ENCODE data around the gene PILRA.

The PILRA gene

DNA sequence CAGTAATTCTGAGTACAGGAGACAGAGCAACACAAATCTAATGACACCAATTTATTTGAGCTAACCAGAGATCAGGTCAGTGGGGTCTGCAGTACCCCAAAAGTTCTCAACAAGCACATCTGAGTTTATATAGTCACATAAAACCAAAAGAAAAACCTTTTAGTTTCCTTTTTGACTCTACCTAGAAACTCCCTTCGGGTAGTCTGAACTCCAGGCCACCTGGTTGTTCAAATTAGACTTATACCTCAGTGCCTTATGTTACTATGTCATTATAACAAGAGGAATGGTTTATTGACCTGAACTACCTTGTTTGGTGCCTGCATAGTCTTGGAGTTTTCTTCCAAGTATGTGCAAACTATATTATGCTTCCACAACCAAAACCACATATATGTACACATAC lies 40.6 kb downstream of the PILRA start:
- no peak for FAIRE-seq

DNA sequence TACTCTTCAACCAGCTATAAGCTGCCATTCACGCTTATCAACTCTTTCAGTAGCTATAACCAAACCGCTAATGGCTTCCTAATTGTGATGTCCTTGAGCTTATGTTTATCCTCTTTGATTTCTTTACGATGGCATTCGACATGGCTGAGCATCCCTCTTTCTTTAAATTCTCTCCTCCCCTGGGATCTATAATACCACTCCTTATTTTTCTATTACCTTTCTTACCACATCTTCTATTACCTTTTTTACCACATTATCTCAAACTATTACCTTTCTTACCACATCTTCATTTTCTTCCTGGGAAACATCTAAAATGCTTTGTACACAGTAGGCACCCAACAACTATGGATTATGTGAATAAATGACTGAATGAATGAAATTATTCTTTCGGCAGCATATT lies 42.2 kb downstream of the PILRA start:
- no peak for FAIRE-seq

DNA sequence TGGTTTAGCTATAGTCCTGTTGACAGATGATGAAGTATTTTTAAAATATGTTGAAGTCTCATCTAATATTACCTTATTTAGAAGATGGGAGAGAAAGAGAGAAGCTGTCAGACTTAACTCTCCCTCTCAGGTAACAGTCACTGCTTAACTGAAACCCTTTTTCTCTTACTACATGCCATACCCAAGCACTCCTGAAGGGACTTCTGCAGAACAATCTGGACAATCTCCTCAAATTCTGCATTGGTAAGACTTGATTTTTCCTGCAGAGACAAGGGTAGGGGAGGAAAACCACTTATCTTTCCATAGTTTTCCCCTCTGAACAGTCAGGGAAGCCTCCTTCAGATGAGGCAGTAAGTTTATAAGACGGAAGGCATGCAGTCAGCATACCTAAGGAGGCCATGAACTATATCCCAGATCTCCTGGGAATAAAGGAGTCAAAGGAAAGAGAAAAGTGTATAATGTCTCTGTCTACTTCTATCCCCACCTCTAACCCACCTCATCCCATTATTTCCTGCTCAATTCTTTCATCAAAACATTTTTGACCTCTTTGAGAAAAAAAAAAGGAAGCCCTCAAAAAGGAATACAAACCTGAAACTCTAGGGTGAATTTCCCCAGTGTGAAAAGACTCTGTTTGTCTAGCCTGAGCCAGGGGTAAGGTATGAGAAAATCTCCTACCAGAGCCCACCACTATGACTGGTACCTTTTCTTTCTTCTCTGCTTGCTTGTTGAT lies 45.8 kb downstream of the PILRA start:
- no peak for FAIRE-seq

DNA sequence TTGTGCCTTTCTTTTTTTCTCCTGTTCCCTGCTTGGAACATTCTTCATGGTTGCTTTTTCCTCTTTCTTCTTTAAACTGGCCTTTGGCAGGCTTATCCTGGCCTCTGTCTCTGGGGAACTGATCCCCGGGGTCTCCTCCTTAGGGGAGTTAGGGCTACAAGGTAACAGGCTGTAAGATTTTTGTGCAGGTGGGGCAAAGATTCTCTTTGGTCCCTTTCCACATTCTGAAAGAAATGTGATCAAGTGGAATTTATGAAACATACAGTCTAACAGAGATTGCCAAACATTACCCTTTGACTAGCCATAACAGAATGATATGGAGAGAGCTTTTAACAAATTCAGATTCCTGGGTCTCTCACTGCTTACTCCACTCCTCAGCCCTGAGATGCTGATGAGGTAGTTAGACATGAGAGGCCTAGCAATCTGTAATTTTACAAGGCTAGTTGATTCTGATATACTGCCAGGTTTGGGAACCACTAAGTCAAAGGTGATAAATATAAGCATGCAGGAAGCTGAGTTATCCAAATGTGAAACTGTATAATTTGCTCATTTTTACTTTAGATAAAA lies 46.5 kb downstream of the PILRA start:
- FAIRE-seq = no peak

GRCh38 chr7:100423315-100423714 lies 50.0 kb downstream of the PILRA start:
- FAIRE-seq = no peak

- FAIRE-seq = no peak
These were observed 52.1 kb downstream of the PILRA start for GRCh38 chr7:100425347-100425746.

- FAIRE-seq = no peak
These were observed 53.2 kb downstream of the PILRA start for GRCh38 chr7:100426516-100426915.

- no peak for FAIRE-seq
These were observed 54.5 kb downstream of the PILRA start for GRCh38 chr7:100427762-100428198.

DNA sequence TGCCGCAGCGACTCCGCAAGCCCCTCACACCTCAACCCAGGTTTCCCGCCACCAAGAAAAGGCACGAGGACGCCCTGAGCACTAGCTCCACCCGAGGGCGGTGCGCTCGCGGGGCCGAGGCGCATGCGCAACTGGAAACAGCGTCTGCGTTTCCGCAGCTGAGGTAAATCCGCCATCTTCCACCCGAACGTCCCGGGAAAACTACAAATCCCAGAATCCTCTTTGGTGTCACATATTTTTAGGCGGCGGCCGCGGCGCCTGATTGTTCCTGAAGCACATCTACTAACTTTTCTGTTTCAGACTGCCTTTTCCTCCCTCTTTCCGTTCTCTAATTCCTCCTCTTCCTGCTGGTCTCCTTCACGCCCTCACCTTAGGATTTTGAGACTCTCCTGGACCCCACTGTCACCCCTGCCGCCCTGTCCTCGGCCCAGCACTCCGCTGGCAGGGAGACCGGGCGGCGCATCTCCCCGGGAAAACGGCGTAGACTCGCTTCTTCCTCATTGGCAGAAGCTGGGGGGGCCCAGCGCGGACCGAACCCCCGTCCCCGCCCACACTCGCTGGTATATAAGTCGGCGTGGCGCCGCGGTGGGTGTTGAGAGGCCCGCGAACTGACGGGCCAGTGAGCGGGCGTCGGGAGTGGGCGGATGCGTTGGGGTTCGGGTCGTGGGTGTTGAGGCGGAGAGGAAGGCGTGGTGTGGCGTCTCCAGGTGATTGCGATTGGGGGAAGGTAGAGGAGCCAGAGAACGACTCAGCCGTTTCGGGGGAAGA lies 55.1 kb downstream of the PILRA start, which contains the start of gene ZCWPW1:
ZCWPW1 (minus strand) TSS at position 505 of the 768 bp plus-strand sequence. CDS start 8,054 bp downstream, outside the sequence.
- peak; percentile 70 for FAIRE-seq

DNA sequence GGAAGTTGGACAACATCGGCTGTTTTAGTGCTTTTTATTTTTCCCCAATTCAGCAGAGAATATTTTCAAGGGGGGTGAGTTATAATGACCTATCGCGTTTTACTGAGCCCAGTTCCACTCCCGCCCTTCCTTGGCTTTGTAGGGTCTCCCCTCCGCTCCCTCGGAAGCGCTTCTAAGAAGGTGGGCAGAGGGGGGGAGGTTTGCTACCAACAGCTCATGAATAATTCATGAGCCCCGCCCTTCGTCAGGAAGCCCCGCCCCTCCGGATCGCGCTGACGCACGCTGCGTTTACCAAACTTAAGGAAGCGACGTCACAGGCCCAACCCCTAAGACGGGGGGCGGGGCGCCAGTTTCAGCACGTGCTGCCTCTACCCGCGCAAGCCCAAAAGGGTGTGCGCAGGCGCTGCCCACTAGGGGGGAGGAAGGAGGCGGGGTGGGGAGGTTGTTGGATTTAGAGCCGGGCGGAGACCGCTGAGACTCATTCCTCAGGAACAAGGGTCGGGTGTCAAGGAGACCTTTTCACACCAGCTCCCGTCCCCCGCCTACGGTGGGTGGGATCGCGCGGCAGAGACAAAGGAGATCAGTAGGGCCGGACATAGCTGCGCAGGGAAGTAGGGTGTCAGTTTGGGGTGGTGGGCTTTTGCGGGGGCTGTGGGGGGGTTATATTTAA lies 55.8 kb downstream of the PILRA start:
- FAIRE-seq = peak; percentile 93

- FAIRE-seq = peak; percentile 58
These were observed 56.6 kb downstream of the PILRA start, which contains the start of gene MEPCE for GRCh38 chr7:100429637-100430492. TSS of gene MEPCE (plus strand) at chr7:100429831. CDS start at chr7:100430019, 188 bp downstream.

DNA sequence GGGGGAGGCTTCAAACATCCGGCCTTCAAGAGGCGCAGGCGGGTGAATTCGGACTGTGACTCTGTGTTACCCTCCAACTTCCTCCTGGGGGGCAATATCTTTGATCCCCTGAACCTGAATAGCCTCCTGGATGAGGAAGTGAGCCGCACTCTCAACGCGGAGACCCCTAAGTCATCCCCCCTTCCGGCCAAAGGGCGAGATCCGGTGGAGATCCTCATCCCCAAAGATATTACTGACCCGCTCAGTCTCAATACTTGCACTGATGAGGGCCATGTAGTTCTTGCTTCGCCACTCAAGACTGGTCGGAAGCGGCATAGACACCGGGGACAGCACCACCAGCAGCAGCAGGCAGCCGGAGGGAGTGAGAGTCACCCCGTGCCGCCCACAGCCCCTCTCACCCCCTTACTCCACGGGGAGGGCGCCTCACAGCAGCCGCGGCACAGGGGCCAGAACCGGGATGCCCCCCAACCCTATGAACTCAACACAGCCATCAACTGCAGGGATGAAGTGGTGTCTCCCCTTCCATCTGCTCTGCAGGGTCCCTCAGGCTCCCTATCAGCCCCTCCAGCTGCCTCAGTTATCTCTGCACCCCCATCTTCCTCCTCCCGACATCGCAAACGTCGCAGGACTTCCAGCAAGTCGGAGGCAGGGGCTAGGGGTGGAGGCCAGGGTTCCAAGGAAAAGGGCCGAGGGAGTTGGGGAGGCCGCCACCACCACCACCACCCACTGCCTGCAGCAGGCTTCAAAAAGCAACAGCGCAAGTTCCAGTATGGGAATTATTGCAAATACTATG lies 57.4 kb downstream of the PILRA start:
- FAIRE-seq = no peak

GRCh38 chr7:100431286-100431735 lies 58.0 kb downstream of the PILRA start:
- FAIRE-seq = no peak

- no peak for FAIRE-seq
These were observed 58.8 kb downstream of the PILRA start for GRCh38 chr7:100432053-100432452.

DNA sequence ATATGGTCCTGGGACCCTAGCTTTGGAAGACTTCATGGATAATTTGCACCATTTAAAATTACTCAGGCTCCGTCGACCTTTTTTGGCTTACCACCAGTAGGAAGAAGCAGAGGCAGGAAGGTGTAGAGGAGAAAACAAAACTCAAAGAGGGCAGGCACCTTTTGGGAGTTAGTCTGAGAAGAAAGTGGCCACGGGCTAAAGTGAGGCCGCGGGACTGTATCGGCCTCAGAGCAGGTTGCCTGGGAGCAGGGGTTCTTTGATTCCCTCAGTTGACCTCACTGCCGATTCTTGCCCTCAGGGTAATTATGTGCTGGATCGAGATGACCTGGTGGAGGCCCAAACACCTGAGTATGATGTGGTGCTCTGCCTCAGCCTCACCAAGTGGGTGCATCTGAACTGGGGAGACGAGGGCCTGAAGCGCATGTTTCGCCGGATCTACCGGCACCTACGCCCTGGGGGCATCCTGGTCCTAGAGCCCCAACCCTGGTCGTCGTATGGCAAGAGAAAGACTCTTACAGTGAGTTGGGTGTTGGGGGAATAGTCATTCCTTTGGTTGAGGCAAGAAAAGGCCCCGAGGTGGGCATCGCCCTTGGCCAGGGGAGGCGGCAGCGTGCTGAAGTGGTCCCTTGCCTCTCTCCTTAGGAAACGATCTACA lies 59.5 kb downstream of the PILRA start:
- no peak for FAIRE-seq

GRCh38 chr7:100433276-100433591 lies 59.9 kb downstream of the PILRA start:
- no peak for FAIRE-seq

DNA sequence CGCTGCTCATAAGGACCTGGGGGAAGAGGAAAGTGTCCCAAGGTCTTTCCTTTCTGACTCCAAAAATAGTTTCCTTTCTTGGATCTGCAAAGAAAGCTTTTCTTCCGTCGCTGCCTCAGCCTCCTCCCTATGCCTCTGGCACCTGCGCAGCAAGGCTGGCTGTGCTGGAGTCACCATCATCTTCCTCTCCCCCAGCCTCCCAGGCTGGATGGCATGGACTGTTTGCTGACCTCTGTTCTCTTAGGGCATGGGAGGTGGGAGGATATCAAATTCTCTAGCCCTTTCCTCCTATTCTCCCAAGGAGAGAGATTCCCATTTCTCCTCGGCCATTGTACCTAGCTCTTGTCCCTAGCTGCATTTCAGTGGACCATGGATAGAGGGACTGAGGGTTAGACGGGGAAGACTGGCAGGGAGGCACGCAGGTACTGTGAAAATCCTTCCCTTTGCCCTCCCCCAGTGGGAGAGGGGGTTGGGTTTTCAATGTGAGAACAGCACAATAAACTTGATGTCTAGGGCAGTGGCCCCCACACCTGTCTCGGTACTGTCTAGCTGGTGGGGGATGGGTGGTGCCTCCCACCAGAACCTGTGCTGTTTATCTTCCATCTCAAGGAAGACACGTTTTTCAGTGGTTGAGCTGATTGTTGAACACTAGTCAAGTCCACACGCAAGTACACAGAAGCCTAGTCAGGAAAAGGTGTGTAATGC lies 60.5 kb downstream of the PILRA start:
- no peak for FAIRE-seq

GRCh38 chr7:100434297-100435144 lies 61.2 kb downstream of the PILRA start:
- no peak for FAIRE-seq
